ENCODE data around the gene TSG101.

The TSG101 gene

GRCh38 chr11:18498039-18498438 lies 28.7 kb downstream of the TSG101 start:
- H3K79me2 ChIP-seq (ENCODE audit: insufficient read depth, low read length): no peaks in the 10 kb centered on the region
- H3K36me3 ChIP-seq (ENCODE audit: insufficient read depth, low read length): peaks cover 50% of the 10 kb centered on the region
- H3K9me3 ChIP-seq (ENCODE audit: low read length): no peaks in the 10 kb centered on the region
- H3K4me3 ChIP-seq (ENCODE audit: low read depth, low read length, poor library complexity, severe bottlenecking): no peak overlapping the region
- peaks cover 8% of the 10 kb centered on the region for H3K4me1 ChIP-seq (ENCODE audit: insufficient read depth, low read length, severe bottlenecking)
- H3K27ac ChIP-seq (ENCODE audit: low read depth, low read length, poor library complexity, severe bottlenecking): no peak overlapping the region
- TF ChIP-seq CTCF (IDR thresholded peaks at IDR 0.05; ENCODE audit: low read length) (no peak), EZH2 (IDR thresholded peaks at IDR 0.05; ENCODE audit: borderline replicate concordance, low read length) (no peak)
- no peak overlapping the region for H3K4me2 ChIP-seq (ENCODE audit: low read length)
- H4K20me1 ChIP-seq (ENCODE audit: insufficient read depth, low read length): no peaks in the 10 kb centered on the region
- no peak overlapping the region for H3K9ac ChIP-seq (ENCODE audit: low read length)
- H3F3A ChIP-seq (ENCODE audit: insufficient read depth, low read length): no peaks in the 10 kb centered on the region
- H2AFZ ChIP-seq (ENCODE audit: low read length): no peak overlapping the region
- no peaks in the 10 kb centered on the region for H3K27me3 ChIP-seq (ENCODE audit: insufficient read depth, low read length)
- H3K9me2 ChIP-seq (ENCODE audit: low read depth, low read length): no peaks in the 10 kb centered on the region

- Histone ChIP-seq H3K9me2 (ENCODE audit: low read depth, low read length) (no peaks in the 10 kb centered on the region), H3K27me3 (ENCODE audit: insufficient read depth, low read length) (no peaks in the 10 kb centered on the region), H3K4me2 (ENCODE audit: low read length) (no peak overlapping the region), H3K4me1 (ENCODE audit: insufficient read depth, low read length, severe bottlenecking) (peaks cover 12% of the 10 kb centered on the region), H4K20me1 (ENCODE audit: insufficient read depth, low read length) (no peaks in the 10 kb centered on the region), H3K9me3 (ENCODE audit: low read length) (no peaks in the 10 kb centered on the region), H3K36me3 (ENCODE audit: insufficient read depth, low read length) (peaks cover 50% of the 10 kb centered on the region), H3K27ac (ENCODE audit: low read depth, low read length, poor library complexity, severe bottlenecking) (no peak overlapping the region), H3F3A (ENCODE audit: insufficient read depth, low read length) (no peaks in the 10 kb centered on the region; the same call in 1 of the 2 replicates), H3K9ac (ENCODE audit: low read length) (no peak overlapping the region), H3K79me2 (ENCODE audit: insufficient read depth, low read length) (no peaks in the 10 kb centered on the region), H3K4me3 (ENCODE audit: low read depth, low read length, poor library complexity, severe bottlenecking) (no peak overlapping the region), H2AFZ (ENCODE audit: low read length) (no peak overlapping the region)
- no peak for TF ChIP-seq EZH2 (IDR thresholded peaks at IDR 0.05; ENCODE audit: borderline replicate concordance, low read length)
- TF ChIP-seq CTCF (IDR thresholded peaks at IDR 0.05; ENCODE audit: low read length): no peak
These were observed 31.0 kb downstream of the TSG101 start for GRCh38 chr11:18495703-18496102.

GRCh38 chr11:18495271-18495670 lies 31.5 kb downstream of the TSG101 start:
- Histone ChIP-seq H3K9me2 (ENCODE audit: low read depth, low read length) (no peaks in the 10 kb centered on the region), H4K20me1 (ENCODE audit: insufficient read depth, low read length) (no peaks in the 10 kb centered on the region), H3F3A (ENCODE audit: insufficient read depth, low read length) (no peaks in the 10 kb centered on the region; the same call in 1 of the 2 replicates), H3K27me3 (ENCODE audit: insufficient read depth, low read length) (no peaks in the 10 kb centered on the region), H2AFZ (ENCODE audit: low read length) (no peak overlapping the region), H3K9me3 (ENCODE audit: low read length) (no peaks in the 10 kb centered on the region), H3K4me2 (ENCODE audit: low read length) (no peak overlapping the region), H3K27ac (ENCODE audit: low read depth, low read length, poor library complexity, severe bottlenecking) (no peak overlapping the region), H3K36me3 (ENCODE audit: insufficient read depth, low read length) (peaks cover 50% of the 10 kb centered on the region), H3K4me3 (ENCODE audit: low read depth, low read length, poor library complexity, severe bottlenecking) (no peak overlapping the region), H3K4me1 (ENCODE audit: insufficient read depth, low read length, severe bottlenecking) (peaks cover 12% of the 10 kb centered on the region), H3K79me2 (ENCODE audit: insufficient read depth, low read length) (no peaks in the 10 kb centered on the region), H3K9ac (ENCODE audit: low read length) (no peak overlapping the region)
- no peak for TF ChIP-seq EZH2 (IDR thresholded peaks at IDR 0.05; ENCODE audit: borderline replicate concordance, low read length)
- TF ChIP-seq CTCF (IDR thresholded peaks at IDR 0.05; ENCODE audit: low read length): no peak

Measured in OCI-LY1 (cell line).